ENCODE measurements around the gene TCTA.

DNA sequence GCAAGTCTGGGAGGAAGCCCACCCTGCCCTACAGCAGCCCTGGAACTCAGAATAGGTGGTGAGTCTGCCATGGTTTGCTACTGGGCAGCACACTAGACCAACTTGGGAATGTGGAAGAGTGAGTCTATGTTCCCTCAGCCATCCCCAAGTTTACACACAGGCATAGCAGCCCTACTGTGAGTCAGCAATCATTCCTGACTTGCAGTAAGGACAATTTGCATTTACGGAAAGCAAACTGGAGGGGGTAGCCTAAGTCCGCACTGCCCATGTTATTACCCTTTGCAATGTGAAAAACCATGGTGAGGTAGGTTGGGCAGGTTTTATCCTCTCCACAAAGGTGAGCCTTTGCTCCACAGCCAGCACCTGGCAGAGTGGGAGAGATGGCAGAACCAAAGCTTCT lies 4.6 kb downstream of the TCTA start:
- TF ChIP-seq BCL11A (IDR thresholded peaks at IDR 0.05; ENCODE audit: low read depth in 2 of 2, low read length in 2 of 2) (no peak), EZH2 (IDR thresholded peaks at IDR 0.05; ENCODE audit: low read depth, low read length, severe bottlenecking) (no peak), SIN3A (conservative IDR thresholded peaks at IDR 0.05 in 1 of 2, IDR thresholded peaks at IDR 0.05 in 1 of 2; ENCODE audit: low read depth in 1 of 2, low read length in 2 of 2) (no peak)
- TF ChIP-seq, protein P1, sequence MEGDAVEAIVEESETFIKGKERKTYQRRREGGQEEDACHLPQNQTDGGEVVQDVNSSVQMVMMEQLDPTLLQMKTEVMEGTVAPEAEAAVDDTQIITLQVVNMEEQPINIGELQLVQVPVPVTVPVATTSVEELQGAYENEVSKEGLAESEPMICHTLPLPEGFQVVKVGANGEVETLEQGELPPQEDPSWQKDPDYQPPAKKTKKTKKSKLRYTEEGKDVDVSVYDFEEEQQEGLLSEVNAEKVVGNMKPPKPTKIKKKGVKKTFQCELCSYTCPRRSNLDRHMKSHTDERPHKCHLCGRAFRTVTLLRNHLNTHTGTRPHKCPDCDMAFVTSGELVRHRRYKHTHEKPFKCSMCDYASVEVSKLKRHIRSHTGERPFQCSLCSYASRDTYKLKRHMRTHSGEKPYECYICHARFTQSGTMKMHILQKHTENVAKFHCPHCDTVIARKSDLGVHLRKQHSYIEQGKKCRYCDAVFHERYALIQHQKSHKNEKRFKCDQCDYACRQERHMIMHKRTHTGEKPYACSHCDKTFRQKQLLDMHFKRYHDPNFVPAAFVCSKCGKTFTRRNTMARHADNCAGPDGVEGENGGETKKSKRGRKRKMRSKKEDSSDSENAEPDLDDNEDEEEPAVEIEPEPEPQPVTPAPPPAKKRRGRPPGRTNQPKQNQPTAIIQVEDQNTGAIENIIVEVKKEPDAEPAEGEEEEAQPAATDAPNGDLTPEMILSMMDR (IDR thresholded peaks at IDR 0.05; ENCODE audit: control extremely low read depth in 1 of 3, insufficient read depth in 1 of 3, low read depth in 1 of 3, low read length in 3 of 3): no peak
